Smooth muscle cell (in vitro differentiated cells): Measurements from ENCODE around the gene EDARADD. TPM values are rescaled to one million over a fixed set of nuclear protein-coding genes. Genes with fewer than 3 reads are reported as not detected.

Experiments
- DNase-seq: peaks from one replicate; lab custom pipeline; 2025; ENCODE audit not compliant: unreplicated experiment; lab: John Stamatoyannopoulos, UW
- H2AFZ ChIP-seq: fragments of 200-600 bp; sonication (generic); 2 replicates; pipeline ENCODE4 v1.6.0; 2016; ENCODE audit warnings: antibody characterized with exemption, low read depth, mild to moderate bottlenecking
- H3F3A ChIP-seq: fragments of 200-600 bp; sonication (generic); 2 replicates; pipeline ENCODE4 v1.6.0; 2017; ENCODE audit warnings: antibody characterized with exemption, low read depth
- H3K27ac ChIP-seq: fragments of 200-600 bp; sonication (generic); 2 replicates; pipeline ENCODE4 v1.5.1; 2016; ENCODE audit warnings: low read depth, mild to moderate bottlenecking
- H3K27me3 ChIP-seq: fragments of 200-600 bp; sonication (generic); 2 replicates; pipeline ENCODE4 v1.6.1; 2016; ENCODE audit warnings: low read depth, mild to moderate bottlenecking
- H3K36me3 ChIP-seq: fragments of 200-600 bp; sonication (generic); 2 replicates; pipeline ENCODE4 v1.5.1; 2016; ENCODE audit warnings: low read depth
- H3K4me1 ChIP-seq: fragments of 200-600 bp; sonication (generic); 2 replicates; pipeline ENCODE4 v1.5.1; 2016; ENCODE audit warnings: low read depth
- H3K4me2 ChIP-seq: fragments of 200-600 bp; sonication (generic); 2 replicates; pipeline ENCODE4 v1.6.0; 2016; ENCODE audit warnings: mild to moderate bottlenecking
- H3K4me3 ChIP-seq: fragments of 200-600 bp; sonication (generic); 2 replicates; pipeline ENCODE4 v1.5.1; 2016; ENCODE audit warnings: mild to moderate bottlenecking
- H3K79me2 ChIP-seq: fragments of 200-600 bp; sonication (generic); 2 replicates; pipeline ENCODE4 v1.6.0; 2016; ENCODE audit warnings: low read depth, mild to moderate bottlenecking
- H3K9ac ChIP-seq: fragments of 200-600 bp; sonication (generic); 2 replicates; pipeline ENCODE4 v1.6.0; 2016; ENCODE audit warnings: low read depth
- H3K9me3 ChIP-seq: fragments of 200-600 bp; sonication (generic); replicated peaks from 2 replicates; pipeline ENCODE4 v1.5.1; 2016; ENCODE audit warnings: low read depth
- H4K20me1 ChIP-seq: fragments of 200-600 bp; sonication (generic); 2 replicates; pipeline ENCODE4 v1.6.0; 2016; ENCODE audit warnings: low read depth
- CTCF ChIP-seq: fragments of 200-600 bp; sonication (generic); IDR thresholded peaks from 2 replicates; pipeline ENCODE4 v1.5.1; 2017; ENCODE audit warnings: borderline replicate concordance, mild to moderate bottlenecking, antibody characterized with exemption; ENCODE audit not compliant: insufficient read depth, poor library complexity, severe bottlenecking
- WGBS: methylation state at CpG from one replicate; pipeline ENCODE4 v1.1.7; 2016; ENCODE audit warnings: low lambda C conversion rate; 5-methylcytosine and 5-hydroxymethylcytosine counted together
- polyA plus RNA-seq: library from polyadenylated mRNA; unstranded; fragments of >200 nt; fragmentation: Nextera tagmentation; extraction: Ambion mirVana; gene quantifications from 2 replicates; pipeline ENCODE4 v1.2.1, GENCODE V29; 2016
- total RNA-seq: library from RNA; depleted of rRNA; stranded (reverse); fragments of >200 nt; gene quantifications from 2 replicates; pipeline ENCODE4 v1.2.3, GENCODE V29; 2014

Gene EDARADD
- total and polyA plus RNA-seq, 2 experiments from 2014 or later, result 5.8 to 7.7 TPM

GRCh38 chr1:236416165-236416564, 22.1 kb downstream of the EDARADD start:
- no peaks in the 10 kb centered on the region for H3K27me3 ChIP-seq
- H3K79me2 ChIP-seq, result no peaks in the 10 kb centered on the region
- H3K9ac ChIP-seq, result no peak overlapping the region
- DNase-seq, result no peak
- no peak overlapping the region for H3K4me2 ChIP-seq
- H3K27ac ChIP-seq, result no peak overlapping the region
- no peak overlapping the region for H2AFZ ChIP-seq
- H3K4me3 ChIP-seq, result no peak overlapping the region
- no peaks in the 10 kb centered on the region for H3K9me3 ChIP-seq
- H3K36me3 ChIP-seq, result no peaks in the 10 kb centered on the region
- TF ChIP-seq CTCF, result no peak
- no peaks in the 10 kb centered on the region for H4K20me1 ChIP-seq
- H3F3A ChIP-seq, result no peaks in the 10 kb centered on the region
- 81% methylated on average over 6 of the region's 6 CpGs for WGBS
- H3K4me1 ChIP-seq, result no peaks in the 10 kb centered on the region

GRCh38 chr1:236417336-236417735, 23.2 kb downstream of the EDARADD start:
- H3K27ac ChIP-seq, result no peak overlapping the region
- no peak overlapping the region for H2AFZ ChIP-seq
- no peak overlapping the region for H3K4me3 ChIP-seq
- H3K79me2 ChIP-seq, result no peaks in the 10 kb centered on the region
- no peaks in the 10 kb centered on the region for H3K36me3 ChIP-seq
- TF ChIP-seq CTCF, result no peak
- DNase-seq, result no peak
- H3F3A ChIP-seq, result no peaks in the 10 kb centered on the region
- H3K9ac ChIP-seq, result no peak overlapping the region
- H3K9me3 ChIP-seq, result no peaks in the 10 kb centered on the region
- no peaks in the 10 kb centered on the region for H3K4me1 ChIP-seq
- H4K20me1 ChIP-seq, result no peaks in the 10 kb centered on the region
- 97% methylated on average over 3 of the region's 3 CpGs for WGBS
- no peaks in the 10 kb centered on the region for H3K27me3 ChIP-seq
- H3K4me2 ChIP-seq, result no peak overlapping the region

GRCh38 chr1:236419502-236419901, 25.4 kb downstream of the EDARADD start:
- Histone ChIP-seq H4K20me1 (no peaks in the 10 kb centered on the region), H3F3A (no peaks in the 10 kb centered on the region), H3K27ac (no peak overlapping the region), H3K79me2 (no peaks in the 10 kb centered on the region), H3K9me3 (no peaks in the 10 kb centered on the region), H3K4me3 (no peak overlapping the region), H3K4me2 (no peak overlapping the region), H3K4me1 (no peaks in the 10 kb centered on the region), H3K36me3 (no peaks in the 10 kb centered on the region), H3K27me3 (no peaks in the 10 kb centered on the region), H3K9ac (no peak overlapping the region), H2AFZ (no peak overlapping the region)
- no peak for DNase-seq
- no peak for TF ChIP-seq CTCF
- WGBS, result 89% methylated on average over 7 of the region's 7 CpGs

GRCh38 chr1:236421022-236421421, 26.9 kb downstream of the EDARADD start:
- no peak for DNase-seq

More at GRCh38 chr1:236421022-236421421, 26.9 kb downstream of the EDARADD start:
- H3K9me3 ChIP-seq, result no peaks in the 10 kb centered on the region
- H3K4me3 ChIP-seq, result no peak overlapping the region
- no peak overlapping the region for H3K4me2 ChIP-seq
- no peak overlapping the region for H2AFZ ChIP-seq
- no peaks in the 10 kb centered on the region for H3K4me1 ChIP-seq
- no peaks in the 10 kb centered on the region for H3K79me2 ChIP-seq
- H3K27me3 ChIP-seq, result no peaks in the 10 kb centered on the region
- no peak for TF ChIP-seq CTCF
- no peak overlapping the region for H3K27ac ChIP-seq
- no peak overlapping the region for H3K9ac ChIP-seq
- no peaks in the 10 kb centered on the region for H3F3A ChIP-seq
- 63% methylated on average over 4 of the region's 4 CpGs for WGBS
- no peaks in the 10 kb centered on the region for H4K20me1 ChIP-seq
- no peaks in the 10 kb centered on the region for H3K36me3 ChIP-seq
